ENCODE results near the gene NSD1.

Gene NSD1

GRCh38 chr5:177344891-177345290, 211.3 kb downstream of the NSD1 start:
- no peak overlapping the region for H2BK5ac ChIP-seq (ENCODE audit: low read depth, low read length, poor library complexity, severe bottlenecking)
- no peaks in the 10 kb centered on the region for H3K9me3 ChIP-seq (ENCODE audit: control insufficient read depth, low read length)
- DNase-seq = no peak
- H3K4me3 ChIP-seq (ENCODE audit: insufficient read depth in 1 of 2, low read depth in 1 of 2, low read length in 2 of 2) = no peak overlapping the region
- peaks cover 23 to 52% of the 10 kb centered on the region in 2 experiments for H3K36me3 ChIP-seq (ENCODE audit: control insufficient read depth in 1 of 2, insufficient read depth in 2 of 2, low read depth in 1 of 2, low read length in 2 of 2)
- H4K8ac ChIP-seq (ENCODE audit: low read length) = no peak overlapping the region
- H3K14ac ChIP-seq (ENCODE audit: low read length in 2 of 2) = no peak overlapping the region
- peaks cover 10% of the 10 kb centered on the region for H3K4me1 ChIP-seq (ENCODE audit: control insufficient read depth, insufficient read depth, low read depth, low read length)
- 100% methylated on average over 2 of the region's 6 CpGs for WGBS
- no peak overlapping the region for H2AK5ac ChIP-seq (ENCODE audit: low read length, severe bottlenecking)
- no peak overlapping the region for H2BK15ac ChIP-seq (ENCODE audit: low read depth, poor library complexity, severe bottlenecking)
- H2BK120ac ChIP-seq (ENCODE audit: low read depth, low read length) = no peak overlapping the region
- no peaks in the 10 kb centered on the region for H3K27me3 ChIP-seq (ENCODE audit: control insufficient read depth in 1 of 2, insufficient read depth in 1 of 2, low read length in 2 of 2)
- H2AFZ ChIP-seq (ENCODE audit: low read depth, low read length) = no peak overlapping the region
- H4K91ac ChIP-seq (ENCODE audit: low read length) = no peak overlapping the region
- no peak overlapping the region for H2BK12ac ChIP-seq (ENCODE audit: low read length in 2 of 2)
- no peak overlapping the region for H3K9ac ChIP-seq (ENCODE audit: low read length)
- no peak overlapping the region for H3K23ac ChIP-seq (ENCODE audit: low read length in 2 of 2)
- peaks cover 6% of the 10 kb centered on the region for H3K79me1 ChIP-seq (replicated peaks; ENCODE audit: low read length, poor library complexity, severe bottlenecking)
- H3K4ac ChIP-seq (ENCODE audit: low read depth in 1 of 2, low read length in 2 of 2) = no peak overlapping the region
- H3K4me2 ChIP-seq (ENCODE audit: low read length, poor library complexity, severe bottlenecking) = no peak overlapping the region
- no peak overlapping the region for H3K27ac ChIP-seq (ENCODE audit: low read length, poor library complexity, severe bottlenecking)
- H3K18ac ChIP-seq (ENCODE audit: low read depth in 1 of 2, low read length in 2 of 2) = no peak overlapping the region

GRCh38 chr5:177346820-177347219, 213.2 kb downstream of the NSD1 start:
- Histone ChIP-seq H2AK5ac (ENCODE audit: low read length, severe bottlenecking) (no peak overlapping the region), H3K23ac (ENCODE audit: low read length in 2 of 2) (no peak overlapping the region), H3K9ac (ENCODE audit: low read length) (peak overlapping the region; percentile 28), H3K14ac (ENCODE audit: low read length in 2 of 2) (no peak overlapping the region), H3K4me2 (ENCODE audit: low read length, poor library complexity, severe bottlenecking) (no peak overlapping the region), H3K27ac (ENCODE audit: low read length, poor library complexity, severe bottlenecking) (no peak overlapping the region), H3K4me1 (ENCODE audit: control insufficient read depth, insufficient read depth, low read depth, low read length) (peaks cover 15% of the 10 kb centered on the region), H4K91ac (ENCODE audit: low read length) (no peak overlapping the region), H3K27me3 (ENCODE audit: control insufficient read depth in 1 of 2, insufficient read depth in 1 of 2, low read length in 2 of 2) (no peaks in the 10 kb centered on the region), H3K18ac (ENCODE audit: low read depth in 1 of 2, low read length in 2 of 2) (no peak overlapping the region), H2BK15ac (ENCODE audit: low read depth, poor library complexity, severe bottlenecking) (no peak overlapping the region), H3K79me1 (replicated peaks; ENCODE audit: low read length, poor library complexity, severe bottlenecking) (peaks cover 4% of the 10 kb centered on the region), H3K36me3 (ENCODE audit: control insufficient read depth in 1 of 2, insufficient read depth in 2 of 2, low read depth in 1 of 2, low read length in 2 of 2) (peaks cover 23 to 49% of the 10 kb centered on the region in 2 experiments), H3K9me3 (ENCODE audit: control insufficient read depth, low read length) (no peaks in the 10 kb centered on the region), H2BK12ac (ENCODE audit: low read length in 2 of 2) (no peak overlapping the region), H2BK5ac (ENCODE audit: low read depth, low read length, poor library complexity, severe bottlenecking) (no peak overlapping the region), H3K4me3 (ENCODE audit: insufficient read depth in 1 of 2, low read depth in 1 of 2, low read length in 2 of 2) (no peak overlapping the region), H2AFZ (ENCODE audit: low read depth, low read length) (no peak overlapping the region), H4K8ac (ENCODE audit: low read length) (no peak overlapping the region), H3K4ac (ENCODE audit: low read depth in 1 of 2, low read length in 2 of 2) (no peak overlapping the region), H2BK120ac (ENCODE audit: low read depth, low read length) (no peak overlapping the region)
- no peak for DNase-seq
- WGBS = 81% methylated on average over 4 of the region's 4 CpGs

GRCh38 chr5:177347699-177348098, 214.1 kb downstream of the NSD1 start:
- Histone ChIP-seq H2AFZ (ENCODE audit: low read depth, low read length) (no peak overlapping the region), H3K9me3 (ENCODE audit: control insufficient read depth, low read length) (no peaks in the 10 kb centered on the region), H2AK5ac (ENCODE audit: low read length, severe bottlenecking) (no peak overlapping the region), H3K18ac (ENCODE audit: low read depth in 1 of 2, low read length in 2 of 2) (no peak overlapping the region), H3K79me1 (replicated peaks; ENCODE audit: low read length, poor library complexity, severe bottlenecking) (peaks cover 1% of the 10 kb centered on the region), H3K4me3 (ENCODE audit: insufficient read depth in 1 of 2, low read depth in 1 of 2, low read length in 2 of 2) (no peak overlapping the region), H2BK12ac (ENCODE audit: low read length in 2 of 2) (no peak overlapping the region), H3K27me3 (ENCODE audit: control insufficient read depth in 1 of 2, insufficient read depth in 1 of 2, low read length in 2 of 2) (no peaks in the 10 kb centered on the region), H3K14ac (ENCODE audit: low read length in 2 of 2) (no peak overlapping the region), H4K8ac (ENCODE audit: low read length) (no peak overlapping the region), H4K91ac (ENCODE audit: low read length) (no peak overlapping the region), H2BK5ac (ENCODE audit: low read depth, low read length, poor library complexity, severe bottlenecking) (no peak overlapping the region), H3K27ac (ENCODE audit: low read length, poor library complexity, severe bottlenecking) (no peak overlapping the region), H3K4me1 (ENCODE audit: control insufficient read depth, insufficient read depth, low read depth, low read length) (peaks cover 19% of the 10 kb centered on the region), H3K36me3 (ENCODE audit: control insufficient read depth in 1 of 2, insufficient read depth in 2 of 2, low read depth in 1 of 2, low read length in 2 of 2) (peaks cover 19 to 43% of the 10 kb centered on the region in 2 experiments), H3K9ac (ENCODE audit: low read length) (peak overlapping the region; percentile 28), H3K23ac (ENCODE audit: low read length in 2 of 2) (no peak overlapping the region), H2BK15ac (ENCODE audit: low read depth, poor library complexity, severe bottlenecking) (no peak overlapping the region), H2BK120ac (ENCODE audit: low read depth, low read length) (no peak overlapping the region), H3K4me2 (ENCODE audit: low read length, poor library complexity, severe bottlenecking) (no peak overlapping the region), H3K4ac (ENCODE audit: low read depth in 1 of 2, low read length in 2 of 2) (no peak overlapping the region)
- 98% methylated on average over 4 of the region's 4 CpGs for WGBS
- DNase-seq = no peak

- no peak overlapping the region for H2BK12ac ChIP-seq (ENCODE audit: low read length in 2 of 2)
Measured at GRCh38 chr5:177349362-177349647, 215.7 kb downstream of the NSD1 start.

More at GRCh38 chr5:177349362-177349647, 215.7 kb downstream of the NSD1 start:
- H2AFZ ChIP-seq (ENCODE audit: low read depth, low read length) = no peak overlapping the region
- H3K4me3 ChIP-seq (ENCODE audit: insufficient read depth in 1 of 2, low read depth in 1 of 2, low read length in 2 of 2) = peak overlapping the region in 1 of 2 experiments; percentile 100
- no peaks in the 10 kb centered on the region for H3K9me3 ChIP-seq (ENCODE audit: control insufficient read depth, low read length)
- H4K91ac ChIP-seq (ENCODE audit: low read length) = no peak overlapping the region
- no peak overlapping the region for H3K23ac ChIP-seq (ENCODE audit: low read length in 2 of 2)
- no peak overlapping the region for H2AK5ac ChIP-seq (ENCODE audit: low read length, severe bottlenecking)
- H3K14ac ChIP-seq (ENCODE audit: low read length in 2 of 2) = no peak overlapping the region
- H3K18ac ChIP-seq (ENCODE audit: low read depth in 1 of 2, low read length in 2 of 2) = no peak overlapping the region
- no peak overlapping the region for H3K4ac ChIP-seq (ENCODE audit: low read depth in 1 of 2, low read length in 2 of 2)
- no peak overlapping the region for H2BK15ac ChIP-seq (ENCODE audit: low read depth, poor library complexity, severe bottlenecking)
- no peaks in the 10 kb centered on the region for H3K79me1 ChIP-seq (replicated peaks; ENCODE audit: low read length, poor library complexity, severe bottlenecking)
- no peak overlapping the region for H3K27ac ChIP-seq (ENCODE audit: low read length, poor library complexity, severe bottlenecking)
- no peaks in the 10 kb centered on the region for H3K27me3 ChIP-seq (ENCODE audit: control insufficient read depth in 1 of 2, insufficient read depth in 1 of 2, low read length in 2 of 2)
- H3K4me1 ChIP-seq (ENCODE audit: control insufficient read depth, insufficient read depth, low read depth, low read length) = peaks cover 19% of the 10 kb centered on the region
- no peak for DNase-seq
- H3K9ac ChIP-seq (ENCODE audit: low read length) = no peak overlapping the region
- peaks cover 16 to 34% of the 10 kb centered on the region in 2 experiments for H3K36me3 ChIP-seq (ENCODE audit: control insufficient read depth in 1 of 2, insufficient read depth in 2 of 2, low read depth in 1 of 2, low read length in 2 of 2)
- H2BK5ac ChIP-seq (ENCODE audit: low read depth, low read length, poor library complexity, severe bottlenecking) = no peak overlapping the region
- no peak overlapping the region for H3K4me2 ChIP-seq (ENCODE audit: low read length, poor library complexity, severe bottlenecking)
- no peak overlapping the region for H4K8ac ChIP-seq (ENCODE audit: low read length)
- 95% methylated on average over 3 of the region's 3 CpGs for WGBS
- H2BK120ac ChIP-seq (ENCODE audit: low read depth, low read length) = no peak overlapping the region
